ENCODE results near the gene RAB11B.
"Not testable (repeated sequence)": the region's sequence is repeated elsewhere in the genome, so short reads cannot be mapped to it uniquely, and the experiment has no call there.

Gene RAB11B

DNA sequence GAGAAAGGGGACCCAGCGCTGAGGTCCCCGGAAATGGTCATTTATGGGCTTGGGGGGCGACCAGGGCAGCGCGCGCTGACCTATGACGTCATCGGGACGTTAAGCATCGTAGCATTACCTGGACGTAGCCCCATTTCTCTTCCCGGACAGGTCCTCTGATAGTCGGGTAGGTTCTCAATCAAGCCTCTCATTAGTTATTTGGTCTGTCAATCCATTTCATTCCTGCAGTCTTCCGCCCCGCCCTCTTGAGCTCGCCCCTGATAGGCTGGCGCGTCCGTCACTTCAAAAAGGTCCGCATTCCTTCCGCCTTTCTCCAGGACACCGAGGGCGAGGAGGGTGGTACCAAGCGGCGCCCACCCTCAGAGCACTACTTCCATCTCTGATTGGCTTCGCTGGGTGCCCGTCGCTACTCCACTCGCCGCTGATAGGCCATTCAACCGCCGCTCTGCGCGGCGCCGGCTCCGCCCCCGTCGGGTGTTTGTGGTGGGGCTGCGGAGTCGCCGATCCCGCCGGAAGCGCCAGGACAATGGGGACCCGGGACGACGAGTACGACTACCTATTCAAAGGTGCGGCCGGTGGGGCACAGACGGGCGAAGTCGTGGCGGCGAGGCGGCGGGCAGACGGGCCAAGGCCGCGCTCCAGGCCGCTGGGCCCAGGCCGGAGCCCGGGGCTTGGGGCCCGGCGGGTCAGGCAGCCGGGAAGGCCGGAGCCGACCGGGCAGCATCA, at the start of gene RAB11B:
Gene RAB11B (plus strand): TSS at position 470 of the 726 bp plus-strand sequence. CDS start 57 bp downstream, at position 527.
- DNase-seq (ENCODE audit: low read depth in 2 of 2) = peak; percentile 94 to 95

- DNase-seq (ENCODE audit: low read depth in 2 of 2) = not testable (repeated sequence)
Measured at GRCh38 chr19:8341504-8341903, 48.7 kb upstream of the RAB11B start.

GRCh38 chr19:8342316-8342683, 47.9 kb upstream of the RAB11B start:
- DNase-seq (ENCODE audit: low read depth in 2 of 2) = no peak

DNA sequence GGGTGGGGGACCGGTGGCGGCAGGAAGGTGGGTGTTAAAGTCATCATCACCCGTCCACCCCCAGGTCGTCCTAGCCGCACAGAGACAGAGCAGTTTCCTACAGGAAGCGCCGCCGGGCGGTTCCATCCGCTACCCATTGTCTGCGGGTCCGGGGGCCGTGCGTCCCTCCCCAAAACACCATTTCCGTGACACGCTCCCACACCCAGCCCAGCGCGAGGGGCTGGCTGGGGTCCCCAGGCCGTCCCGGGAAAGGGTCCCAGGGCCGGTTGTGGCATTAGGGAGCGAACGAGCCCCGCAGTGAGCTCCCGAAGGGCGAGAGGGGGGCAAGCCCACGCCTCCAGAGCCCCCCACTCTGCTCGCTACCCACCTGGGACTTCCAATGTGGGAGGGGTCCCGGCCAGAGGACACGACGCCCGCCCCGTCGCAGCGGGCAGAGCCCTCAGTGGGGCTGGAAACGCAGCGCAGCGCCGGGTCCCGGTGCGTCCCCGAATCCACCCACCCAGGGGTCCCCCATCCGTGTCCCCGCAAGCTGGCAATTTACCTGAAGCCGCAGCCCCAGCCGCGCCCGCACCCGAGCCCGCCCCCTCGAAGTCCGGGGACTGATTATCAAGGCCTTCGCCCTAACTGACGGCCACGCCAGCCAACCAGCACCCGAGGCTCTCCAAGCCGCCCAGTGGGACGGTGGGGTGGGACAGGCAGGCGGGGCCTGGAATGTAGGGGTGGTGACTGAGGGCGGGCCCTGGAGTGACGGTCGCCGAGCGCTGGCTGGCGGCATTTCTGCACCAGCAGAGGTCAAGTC, 47.3 kb upstream of the RAB11B start, which contains the start of gene KANK3:
Gene KANK3 (minus strand): TSS at position 579 of the 799 bp plus-strand sequence. CDS start 5,434 bp downstream, outside the sequence.
- peak; percentile 82 to 91 for DNase-seq (ENCODE audit: low read depth in 2 of 2)

- DNase-seq (ENCODE audit: low read depth in 2 of 2) = no peak
Measured at GRCh38 chr19:8343483-8343844, 46.7 kb upstream of the RAB11B start.

DNA sequence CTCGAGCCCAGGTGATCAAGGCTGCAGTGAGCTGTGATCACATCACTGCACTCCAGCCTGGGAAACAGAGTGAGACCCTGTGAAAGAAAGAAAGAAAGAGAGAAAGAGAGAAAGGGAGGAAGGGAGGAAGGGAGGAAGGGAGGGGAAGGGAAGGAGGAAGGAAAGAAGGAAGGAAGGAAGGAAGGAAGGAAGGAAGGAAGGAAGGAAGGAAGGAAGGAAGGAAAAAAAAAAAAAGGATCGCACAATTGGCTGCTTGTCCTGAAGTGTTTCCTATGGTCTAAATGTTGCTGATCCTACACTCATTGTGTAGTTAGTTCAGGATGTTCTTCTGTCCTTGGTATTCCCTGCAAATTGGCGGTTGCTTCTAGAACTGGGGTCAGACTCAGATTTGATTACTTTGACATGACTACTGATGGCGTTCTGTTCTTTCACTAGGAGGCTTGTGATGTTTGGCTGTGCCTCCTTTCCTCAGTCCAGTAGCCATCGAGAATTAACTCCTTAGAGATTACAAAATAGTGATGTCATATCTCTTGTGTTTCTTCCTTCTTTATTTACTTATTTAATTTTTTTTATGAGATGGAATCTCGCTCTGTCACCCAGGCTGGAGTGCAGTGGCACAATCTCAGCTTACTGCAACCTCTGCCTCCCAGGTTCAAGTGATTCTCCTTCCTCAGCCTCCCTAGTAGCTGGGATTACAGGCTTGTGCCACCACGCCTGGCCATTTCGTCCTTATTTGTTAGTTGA, 40.4 kb upstream of the RAB11B start:
- not testable (repeated sequence) for DNase-seq (ENCODE audit: low read depth in 2 of 2)

DNA sequence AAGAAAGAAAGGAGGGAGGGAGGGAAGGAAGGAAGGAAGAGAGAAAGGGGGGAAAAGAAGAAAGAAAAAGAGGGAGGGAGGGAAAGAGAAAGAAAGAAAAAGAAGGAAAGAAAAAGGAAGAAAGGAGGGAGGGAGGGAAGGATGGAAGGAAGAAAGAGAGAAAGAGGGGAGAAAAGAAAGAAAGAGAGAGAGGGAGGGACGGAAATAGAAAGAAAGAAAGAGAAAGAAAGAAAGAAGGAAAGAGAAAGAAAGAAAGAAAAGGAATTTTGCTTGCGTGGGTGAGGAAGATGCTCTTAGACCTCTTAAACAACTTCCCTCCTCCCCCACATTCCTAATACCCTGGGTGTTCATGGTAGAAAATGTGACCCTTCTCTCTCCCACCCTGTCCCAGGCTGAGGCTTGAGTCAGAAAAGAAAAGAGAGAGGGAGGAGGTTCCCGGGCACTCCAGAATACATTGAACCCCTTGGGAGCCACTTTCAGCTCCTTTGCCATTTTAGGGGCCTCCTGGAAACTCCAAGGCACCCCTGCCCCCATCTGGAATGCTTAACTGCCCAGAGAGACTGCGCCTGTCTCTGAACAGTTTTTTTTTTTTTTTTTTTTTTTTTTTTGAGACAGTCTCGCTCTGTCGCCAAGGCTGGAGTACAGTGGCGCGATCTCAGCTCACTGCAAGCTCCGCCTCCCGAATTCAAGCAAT, 37.9 kb upstream of the RAB11B start:
- DNase-seq (ENCODE audit: low read depth in 2 of 2) = no peak

DNA sequence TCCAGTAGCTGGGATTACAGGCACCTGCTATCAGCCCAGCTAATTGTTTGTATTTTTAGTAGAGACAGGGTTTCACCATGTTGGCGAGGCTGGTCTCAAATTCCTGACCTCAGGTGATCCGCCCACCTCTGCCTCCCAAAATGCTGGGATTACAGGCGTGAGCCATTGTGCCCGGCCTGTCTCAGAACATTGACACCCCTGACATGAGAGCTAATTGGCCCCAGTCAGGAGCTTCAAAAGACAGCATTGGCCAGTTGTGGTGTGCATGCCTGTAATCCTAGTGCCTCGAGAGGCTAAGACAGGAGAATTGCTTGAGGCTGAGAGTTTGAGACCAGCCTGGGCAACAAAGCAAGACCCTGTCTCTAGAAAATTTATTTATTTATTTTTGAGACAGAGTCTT, 37.3 kb upstream of the RAB11B start:
- DNase-seq (ENCODE audit: low read depth in 2 of 2) = not testable (repeated sequence)

GRCh38 chr19:8355631-8356402, 34.3 kb upstream of the RAB11B start:
- no peak for DNase-seq (ENCODE audit: low read depth in 2 of 2)

DNA sequence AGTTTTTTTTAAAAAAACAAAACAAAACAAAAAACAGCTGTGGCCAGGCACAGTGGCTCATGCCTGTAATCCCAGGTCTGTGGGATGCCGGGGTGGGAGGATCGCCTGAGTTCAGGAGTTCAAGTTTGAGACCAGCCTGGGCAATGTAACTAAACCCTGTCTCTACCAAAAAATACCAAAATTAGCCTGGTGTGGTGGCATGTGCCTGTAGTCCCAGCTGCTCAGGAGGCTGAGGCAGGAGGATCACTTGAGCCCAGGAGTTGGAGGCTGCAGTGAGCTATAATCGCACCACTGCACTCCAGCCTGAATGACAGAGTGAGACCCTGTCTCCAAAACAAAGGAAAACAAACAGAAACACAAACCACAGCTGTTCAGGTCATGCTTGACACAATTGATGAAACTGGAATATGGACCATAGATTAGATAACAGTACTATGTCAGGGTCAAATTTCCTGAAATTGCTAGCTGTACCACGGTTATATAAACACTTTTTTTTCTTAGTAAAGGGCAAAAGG, 33.1 kb upstream of the RAB11B start:
- no peak for DNase-seq (ENCODE audit: low read depth in 2 of 2)

GRCh38 chr19:8358948-8359347, 31.2 kb upstream of the RAB11B start:
- no peak for DNase-seq (ENCODE audit: low read depth in 2 of 2)

DNA sequence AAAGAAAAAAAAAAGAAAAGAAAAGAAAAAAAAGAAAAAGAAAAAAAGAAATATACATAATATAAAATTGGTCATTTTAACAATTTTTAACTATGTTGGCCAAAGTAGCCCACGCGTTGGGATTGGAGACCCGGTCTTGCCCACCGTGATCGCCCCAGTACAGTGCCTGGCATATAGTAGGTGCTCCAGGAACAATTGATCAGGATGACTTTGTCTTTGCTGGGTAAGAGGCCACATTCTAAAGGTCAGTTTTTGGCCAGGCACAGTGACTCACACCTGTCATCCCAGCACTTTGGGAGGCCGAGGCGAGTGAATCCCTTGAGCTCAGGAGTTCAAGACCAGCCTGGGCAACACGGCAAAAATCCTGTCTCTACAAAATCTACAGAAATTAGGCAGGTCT, 30.0 kb upstream of the RAB11B start:
- DNase-seq (ENCODE audit: low read depth in 2 of 2) = no peak

- no peak for DNase-seq (ENCODE audit: low read depth in 2 of 2)
Measured at GRCh38 chr19:8361921-8362793, 28.0 kb upstream of the RAB11B start.

DNA sequence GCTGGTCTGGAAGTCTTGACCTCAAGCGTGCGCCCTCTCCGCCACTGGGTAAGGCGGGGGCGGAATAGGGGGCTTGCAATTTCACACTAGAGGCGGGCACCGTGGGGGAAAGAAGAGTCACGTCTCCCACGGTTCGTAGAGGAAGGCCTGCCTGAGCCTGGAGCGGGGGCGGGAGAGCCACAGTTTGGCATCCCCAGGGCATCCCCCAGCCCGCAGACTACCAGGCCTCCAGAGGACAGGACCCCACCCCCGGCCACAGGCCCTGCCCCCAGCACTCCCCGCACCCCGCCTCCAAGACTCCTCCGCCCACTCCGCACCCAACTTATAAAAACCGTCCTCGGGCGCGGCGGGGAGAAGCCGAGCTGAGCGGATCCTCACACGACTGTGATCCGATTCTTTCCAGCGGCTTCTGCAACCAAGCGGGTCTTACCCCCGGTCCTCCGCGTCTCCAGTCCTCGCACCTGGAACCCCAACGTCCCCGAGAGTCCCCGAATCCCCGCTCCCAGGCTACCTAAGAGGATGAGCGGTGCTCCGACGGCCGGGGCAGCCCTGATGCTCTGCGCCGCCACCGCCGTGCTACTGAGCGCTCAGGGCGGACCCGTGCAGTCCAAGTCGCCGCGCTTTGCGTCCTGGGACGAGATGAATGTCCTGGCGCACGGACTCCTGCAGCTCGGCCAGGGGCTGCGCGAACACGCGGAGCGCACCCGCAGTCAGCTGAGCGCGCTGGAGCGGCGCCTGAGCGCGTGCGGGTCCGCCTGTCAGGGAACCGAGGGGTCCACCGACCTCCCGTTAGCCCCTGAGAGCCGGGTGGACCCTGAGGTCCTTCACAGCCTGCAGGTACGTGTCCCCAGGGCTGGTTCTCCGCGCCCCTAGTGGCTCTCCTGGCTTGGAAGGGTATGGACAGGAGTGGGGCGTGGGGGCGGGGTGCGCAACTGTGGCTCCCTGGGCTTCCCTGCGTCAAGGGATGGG, 26.1 kb upstream of the RAB11B start, which contains the start of gene ANGPTL4:
Gene ANGPTL4 (plus strand): TSS at position 353 of the 969 bp plus-strand sequence. CDS start 167 bp downstream, at position 520.
- peak; percentile 51 to 53 for DNase-seq (ENCODE audit: low read depth in 2 of 2)

GRCh38 chr19:8366121-8366581, 24.0 kb upstream of the RAB11B start:
- no peak for DNase-seq (ENCODE audit: low read depth in 2 of 2)

- no peak for DNase-seq (ENCODE audit: low read depth in 2 of 2)
Measured at GRCh38 chr19:8366961-8367326, 23.2 kb upstream of the RAB11B start.

DNA sequence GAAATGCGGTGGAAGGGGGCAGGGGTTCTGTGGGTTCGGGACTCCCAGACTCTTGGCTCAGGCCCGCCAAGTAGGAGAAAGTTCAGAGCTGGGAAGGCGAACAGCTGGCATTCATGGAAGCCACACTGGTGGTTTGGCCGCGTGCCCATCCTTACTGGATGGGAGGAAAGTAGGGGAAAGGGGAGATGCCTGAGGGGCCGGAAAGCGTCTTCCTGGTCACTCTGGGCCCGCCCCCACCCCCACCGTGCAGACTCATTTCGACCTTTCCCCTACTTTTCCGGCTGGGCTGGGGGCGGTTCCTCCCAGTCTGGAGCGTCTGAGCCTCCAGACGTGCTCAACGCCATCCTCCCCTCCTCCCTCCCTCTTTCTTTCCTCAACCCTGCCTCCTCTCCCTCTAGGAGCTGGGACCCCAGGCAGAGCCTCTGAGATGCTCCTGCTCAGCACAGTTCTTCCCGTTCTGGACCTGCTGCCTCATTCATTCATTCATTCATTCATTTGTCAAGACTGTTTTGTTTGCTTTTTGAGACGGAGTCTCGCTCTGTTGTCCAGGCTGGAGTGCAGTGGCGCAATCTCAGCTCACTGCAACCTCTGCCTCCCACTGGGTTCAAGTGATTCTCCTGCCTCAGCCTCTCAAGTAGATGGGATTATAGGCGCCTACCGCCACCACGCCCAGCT, 22.7 kb upstream of the RAB11B start:
- DNase-seq (ENCODE audit: low read depth in 2 of 2) = no peak
